Uterus (tissue), 2 donors: ENCODE measurements around the gene GMDS.

Experiments used
- CTCF ChIP-seq, 4 experiments: fragments of 200-600 bp in 2 of 4; fragments of 450-650 bp in 2 of 4; sonication (generic) in 2 of 4; IDR thresholded peaks; one replicate each; pipeline ENCODE4 v1.5.1; 2016 to 2019; ENCODE audit warnings: antibody characterized with exemption in 4 of 4, mild to moderate bottlenecking in 2 of 4, moderate library complexity in 1 of 4
- POLR2A ChIP-seq, 2 donors: fragments of 450-650 bp; IDR thresholded peaks; one replicate each; pipeline ENCODE4 v1.6.1; 2016; ENCODE audit warnings: antibody characterized with exemption in 2 of 2, mild to moderate bottlenecking in 1 of 2, moderate library complexity in 1 of 2

- TF ChIP-seq POLR2A (IDR thresholded peaks at IDR 0.05): no peak
- no peak for TF ChIP-seq CTCF (IDR thresholded peaks at IDR 0.05)
Observed at GRCh38 chr6:1703923-1704322, 541.5 kb downstream of the GMDS start.
